GM18499 (cell line): ENCODE measurements around the gene RAB7A.
"Not testable (repeated sequence)": the region's sequence is repeated elsewhere in the genome, so short reads cannot be mapped to it uniquely, and the experiment has no call there.

Experiments
- ATAC-seq: cut with Tn5 transposase; IDR thresholded peaks from one replicate; pipeline ENCODE4 v1.9.1; 2021; ENCODE audit warnings: moderate number of reproducible peaks; ENCODE audit not compliant: insufficient read depth, unreplicated experiment

Gene RAB7A

GRCh38 chr3:128749035-128749434 lies 23.1 kb downstream of the RAB7A start:
- ATAC-seq, result no peak

- not testable (repeated sequence) for ATAC-seq
These were observed 23.6 kb downstream of the RAB7A start for GRCh38 chr3:128749561-128749960.

GRCh38 chr3:128753715-128754114 lies 27.7 kb downstream of the RAB7A start:
- no peak for ATAC-seq

GRCh38 chr3:128760042-128760441 lies 34.1 kb downstream of the RAB7A start:
- no peak for ATAC-seq

- ATAC-seq, result no peak
These were observed 34.9 kb downstream of the RAB7A start for GRCh38 chr3:128760881-128761280.

GRCh38 chr3:128761392-128761791 lies 35.4 kb downstream of the RAB7A start:
- ATAC-seq, result no peak

GRCh38 chr3:128763967-128764366 lies 38.0 kb downstream of the RAB7A start:
- ATAC-seq, result no peak

- no peak for ATAC-seq
These were observed 38.9 kb downstream of the RAB7A start for GRCh38 chr3:128764863-128765262.

GRCh38 chr3:128767094-128767750 lies 41.2 kb downstream of the RAB7A start:
- ATAC-seq, result no peak

- no peak for ATAC-seq
These were observed 42.5 kb downstream of the RAB7A start for GRCh38 chr3:128768471-128768870.

GRCh38 chr3:128770387-128770786 lies 44.4 kb downstream of the RAB7A start:
- no peak for ATAC-seq

- not testable (repeated sequence) for ATAC-seq
These were observed 47.2 kb downstream of the RAB7A start for GRCh38 chr3:128773189-128773588.

GRCh38 chr3:128773592-128773991 lies 47.6 kb downstream of the RAB7A start:
- ATAC-seq, result not testable (repeated sequence)

- no peak for ATAC-seq
These were observed 49.3 kb downstream of the RAB7A start for GRCh38 chr3:128775241-128775640.

GRCh38 chr3:128775906-128776542 lies 50.0 kb downstream of the RAB7A start:
- no peak for ATAC-seq

- ATAC-seq, result no peak
These were observed 54.3 kb downstream of the RAB7A start for GRCh38 chr3:128780101-128780837.

- ATAC-seq, result no peak
These were observed 55.2 kb downstream of the RAB7A start for GRCh38 chr3:128781164-128781563.

GRCh38 chr3:128782282-128783146 lies 56.5 kb downstream of the RAB7A start:
- no peak for ATAC-seq

GRCh38 chr3:128783774-128784173 lies 57.8 kb downstream of the RAB7A start:
- ATAC-seq, result no peak

- no peak for ATAC-seq
These were observed 58.2 kb downstream of the RAB7A start for GRCh38 chr3:128784232-128784631.
